ENCODE results near the gene MYCBPAP.

The MYCBPAP gene

DNA sequence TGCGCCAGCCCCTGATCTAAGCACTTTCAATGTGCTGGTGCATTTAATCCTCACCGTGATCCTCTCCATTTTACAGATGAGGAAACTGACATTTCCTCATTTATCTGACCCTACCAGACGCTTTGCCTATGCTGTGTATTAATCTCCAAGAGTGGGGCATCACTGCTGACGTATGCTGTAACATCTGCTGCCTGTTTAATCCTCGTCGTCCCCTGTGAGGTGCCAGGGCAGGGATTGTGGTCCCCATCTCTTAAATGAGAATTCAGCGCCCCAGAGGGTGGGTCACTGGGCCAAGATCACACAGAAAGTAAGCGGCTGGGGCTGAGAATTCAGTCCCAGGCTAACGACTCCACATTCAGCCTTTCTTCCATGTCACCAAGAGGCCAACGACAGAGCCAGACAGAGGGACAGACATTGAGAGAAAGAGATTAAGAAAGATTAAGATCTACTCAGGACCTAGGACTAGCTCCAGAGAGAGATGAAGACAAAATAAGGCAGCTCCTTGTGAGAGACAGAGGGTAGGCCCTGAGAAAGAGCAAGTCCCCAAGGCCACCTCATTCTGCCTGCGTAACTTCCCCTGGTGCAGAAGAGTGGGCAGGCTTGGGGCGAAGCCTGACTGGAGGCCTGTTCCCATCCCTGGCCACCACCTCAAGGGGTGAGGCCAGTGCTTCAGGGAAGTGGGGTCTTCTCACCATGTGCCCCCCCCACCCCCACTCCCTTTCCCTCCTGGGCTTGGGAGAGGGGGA, 65.8 kb downstream of the MYCBPAP start:
- DNase-seq, result no peak

DNA sequence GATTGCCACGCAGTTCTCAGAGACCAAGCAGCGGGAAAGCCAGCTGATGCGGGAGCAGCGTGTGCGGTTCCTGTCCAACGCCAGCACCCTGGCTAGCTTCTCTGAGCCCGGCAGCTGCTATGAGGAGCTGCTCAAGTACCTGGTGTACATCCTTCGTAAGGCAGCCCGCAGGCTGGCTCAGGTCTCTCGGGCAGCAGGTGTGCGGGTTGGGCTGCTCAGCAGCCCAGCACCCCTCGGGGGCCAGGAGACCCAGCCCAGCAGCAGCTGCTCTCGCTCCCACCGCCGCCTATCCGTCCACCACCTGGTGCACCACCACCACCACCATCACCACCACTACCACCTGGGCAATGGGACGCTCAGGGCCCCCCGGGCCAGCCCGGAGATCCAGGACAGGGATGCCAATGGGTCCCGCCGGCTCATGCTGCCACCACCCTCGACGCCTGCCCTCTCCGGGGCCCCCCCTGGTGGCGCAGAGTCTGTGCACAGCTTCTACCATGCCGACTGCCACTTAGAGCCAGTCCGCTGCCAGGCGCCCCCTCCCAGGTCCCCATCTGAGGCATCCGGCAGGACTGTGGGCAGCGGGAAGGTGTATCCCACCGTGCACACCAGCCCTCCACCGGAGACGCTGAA, 67.5 kb downstream of the MYCBPAP start:
- DNase-seq, result no peak

DNA sequence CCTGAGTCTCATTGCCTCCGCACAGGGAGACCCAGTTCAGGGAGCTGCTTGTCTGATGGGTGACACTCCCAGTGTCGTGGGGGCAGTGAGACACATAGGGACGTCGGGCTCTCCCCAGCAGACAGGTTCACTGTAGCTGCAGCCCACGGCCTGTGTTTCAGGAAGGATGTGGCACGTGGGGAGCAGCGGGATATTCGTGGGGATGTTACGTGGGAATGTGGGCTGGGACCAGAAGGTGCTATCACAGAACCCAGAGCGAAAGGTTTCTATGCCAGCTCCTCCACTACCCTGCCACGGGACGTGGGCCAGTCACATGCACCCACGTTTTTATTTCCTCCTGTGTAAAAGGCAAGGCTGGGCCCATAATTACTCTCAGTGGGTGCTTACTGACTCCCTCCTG, 68.6 kb downstream of the MYCBPAP start:
- DNase-seq, result no peak

DNA sequence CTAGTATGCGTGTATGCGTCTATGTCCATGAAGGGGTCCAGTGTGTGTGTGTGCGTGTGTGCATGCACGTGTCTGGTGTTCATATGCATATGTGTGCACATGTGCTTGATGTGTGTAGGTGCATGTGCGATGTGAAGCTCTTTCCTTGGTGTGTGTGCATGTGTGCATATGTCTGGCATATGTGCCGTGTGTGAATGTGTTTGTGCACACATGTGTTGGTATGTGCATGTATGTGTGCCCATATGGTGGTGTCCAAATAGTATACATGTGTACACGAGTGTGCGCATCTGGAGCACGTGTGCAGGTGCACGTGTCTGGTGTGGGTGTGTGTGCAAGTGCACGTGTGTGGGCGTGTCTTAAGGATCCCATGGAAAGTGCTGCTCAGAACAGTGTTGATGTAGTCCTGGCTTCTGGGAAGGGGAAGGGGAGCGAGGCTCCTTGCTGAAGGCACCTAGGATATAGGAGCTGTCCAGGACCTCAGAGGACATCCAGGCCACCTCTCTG, 69.3 kb downstream of the MYCBPAP start:
- no peak for DNase-seq

DNA sequence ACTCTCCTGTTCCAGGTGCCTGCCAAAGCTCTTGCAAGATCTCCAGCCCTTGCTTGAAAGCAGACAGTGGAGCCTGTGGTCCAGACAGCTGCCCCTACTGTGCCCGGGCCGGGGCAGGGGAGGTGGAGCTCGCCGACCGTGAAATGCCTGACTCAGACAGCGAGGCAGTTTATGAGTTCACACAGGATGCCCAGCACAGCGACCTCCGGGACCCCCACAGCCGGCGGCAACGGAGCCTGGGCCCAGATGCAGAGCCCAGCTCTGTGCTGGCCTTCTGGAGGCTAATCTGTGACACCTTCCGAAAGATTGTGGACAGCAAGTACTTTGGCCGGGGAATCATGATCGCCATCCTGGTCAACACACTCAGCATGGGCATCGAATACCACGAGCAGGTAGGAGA, 69.9 kb downstream of the MYCBPAP start:
- no peak for DNase-seq

DNA sequence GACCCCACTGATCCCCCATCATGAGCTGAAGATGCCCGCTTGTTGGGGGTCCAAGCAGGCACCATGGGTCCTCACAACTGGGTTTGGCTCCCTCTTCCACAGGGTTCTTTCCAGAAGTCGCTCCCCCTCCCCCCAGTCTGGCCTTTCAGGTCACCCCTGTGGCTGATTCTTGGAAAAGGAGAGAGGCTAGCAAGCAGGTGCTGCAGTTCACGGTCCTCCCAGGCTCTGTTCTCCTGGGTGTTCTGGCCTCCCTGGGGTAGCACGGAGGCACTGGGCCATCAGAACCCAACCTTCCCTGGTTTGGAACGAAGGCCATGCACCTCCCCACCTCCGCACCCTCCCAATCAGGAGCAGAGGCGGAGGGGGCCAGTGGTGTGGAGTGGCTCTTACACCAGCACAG, 71.2 kb downstream of the MYCBPAP start:
- no peak for DNase-seq

DNA sequence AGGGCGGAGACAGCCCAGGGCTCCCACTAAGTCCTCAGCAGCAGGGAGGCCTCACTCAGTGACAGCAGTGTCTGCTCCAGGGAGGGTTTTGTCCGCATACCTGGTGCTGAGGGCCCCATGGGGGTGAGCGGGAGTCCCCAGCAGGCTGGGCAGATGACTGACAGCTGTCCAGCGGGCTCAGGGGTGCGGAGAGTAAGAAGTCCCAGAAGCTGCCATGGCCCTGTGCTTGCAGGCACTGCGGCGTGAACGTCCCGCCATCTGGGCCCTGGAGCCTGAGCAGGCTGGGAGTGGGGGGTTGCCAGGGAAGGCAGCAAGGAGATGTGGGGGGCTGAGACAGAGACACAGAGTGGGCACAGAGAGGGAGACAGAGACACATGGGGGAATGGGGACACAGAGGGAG, 72.4 kb downstream of the MYCBPAP start:
- no peak for DNase-seq

Data from EL (cell line).